HG02981 (cell line): ENCODE measurements around the gene ARHGAP8.
"Not testable (repeated sequence)": the region's sequence is repeated elsewhere in the genome, so short reads cannot be mapped to it uniquely, and the experiment has no call there.

ENCODE experiments used
- ATAC-seq: cut with Tn5 transposase; IDR thresholded peaks from one replicate; pipeline ENCODE4 v1.9.1; 2021; ENCODE audit warnings: mild to moderate bottlenecking, moderate library complexity; ENCODE audit not compliant: unreplicated experiment

ARHGAP8 gene

DNA sequence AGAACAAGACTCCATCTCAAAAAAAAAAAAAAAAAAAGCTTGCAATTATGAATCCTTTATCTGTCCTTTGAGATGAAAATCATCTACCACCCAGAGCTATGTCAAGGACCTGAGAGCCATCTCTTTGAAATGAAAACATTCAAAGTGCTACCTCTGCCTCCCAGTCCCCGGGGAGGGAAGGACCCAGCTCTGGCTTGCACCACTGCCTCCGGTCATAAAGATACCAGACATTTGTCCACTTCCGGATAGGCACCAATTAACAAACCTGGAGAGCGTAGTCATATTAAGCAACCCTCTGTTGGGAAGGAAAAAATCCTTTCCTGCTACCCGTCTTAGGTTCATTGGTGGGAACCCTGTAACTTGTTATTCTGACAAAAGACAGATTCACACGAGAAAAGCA is 98.6 kb downstream of the ARHGAP8 start:
- ATAC-seq: no peak

DNA sequence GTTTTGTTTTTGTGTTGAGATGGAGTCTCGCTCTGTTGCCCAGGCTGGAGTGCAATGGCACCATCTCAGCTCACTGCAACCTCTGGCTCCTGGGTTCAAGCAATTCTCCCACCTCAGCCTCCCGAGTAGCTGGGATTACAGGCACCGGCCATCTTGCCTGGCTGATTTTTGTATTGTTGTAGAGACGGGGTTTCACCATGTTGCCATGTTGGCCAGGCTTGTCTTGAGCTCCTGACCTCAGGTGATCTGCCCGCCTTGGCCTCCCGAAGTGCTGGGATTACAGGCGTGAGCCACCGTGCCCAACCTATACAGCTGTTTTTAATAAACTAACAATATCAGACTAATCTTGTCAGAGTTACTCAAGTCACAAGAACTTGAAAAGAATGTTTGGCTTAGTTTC is 102.3 kb downstream of the ARHGAP8 start:
- ATAC-seq: not testable (repeated sequence)

DNA sequence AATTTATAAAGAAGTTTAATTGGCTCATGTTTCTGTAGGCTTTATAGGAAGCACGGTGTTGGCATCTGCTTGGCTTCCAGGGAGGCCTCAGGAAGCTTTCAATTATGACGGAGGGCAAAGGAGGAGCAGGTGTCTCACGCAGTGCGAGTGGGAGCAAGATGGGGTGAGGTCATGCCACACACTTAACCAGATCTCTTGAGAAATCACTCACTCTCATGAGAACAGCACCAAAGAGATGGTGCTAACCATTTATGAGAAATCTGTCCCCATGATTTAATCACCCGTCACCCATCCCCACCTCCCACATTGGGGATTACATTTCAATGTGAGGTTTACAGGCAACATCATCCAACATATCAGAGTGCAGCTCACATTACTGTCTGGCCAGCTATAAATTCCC is 103.5 kb downstream of the ARHGAP8 start:
- ATAC-seq: no peak

- ATAC-seq: not testable (repeated sequence)
Measured at GRCh38 chr22:44858819-44859218, 106.4 kb downstream of the ARHGAP8 start.

GRCh38 chr22:44859641-44860040 is 107.3 kb downstream of the ARHGAP8 start:
- no peak for ATAC-seq

DNA sequence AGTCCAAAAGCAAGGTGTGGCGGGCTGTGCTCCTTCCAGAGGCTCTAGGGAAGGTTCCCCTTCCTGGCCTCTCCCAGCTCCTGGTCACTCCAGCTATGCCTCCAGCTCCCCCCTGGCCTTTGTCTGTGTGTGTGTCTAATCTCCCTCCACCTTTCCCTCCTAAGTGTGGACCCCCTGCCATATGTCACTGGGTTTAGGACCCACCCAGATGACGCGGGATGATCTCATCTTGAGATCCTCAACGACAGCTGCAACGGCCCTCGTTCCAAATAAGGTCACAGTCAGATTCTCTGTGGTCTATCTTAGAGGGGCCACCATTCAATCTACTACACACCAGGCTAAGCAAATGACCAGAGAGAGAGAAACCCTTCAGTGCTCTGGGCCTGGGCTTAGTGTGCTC is 107.9 kb downstream of the ARHGAP8 start:
- ATAC-seq: no peak

DNA sequence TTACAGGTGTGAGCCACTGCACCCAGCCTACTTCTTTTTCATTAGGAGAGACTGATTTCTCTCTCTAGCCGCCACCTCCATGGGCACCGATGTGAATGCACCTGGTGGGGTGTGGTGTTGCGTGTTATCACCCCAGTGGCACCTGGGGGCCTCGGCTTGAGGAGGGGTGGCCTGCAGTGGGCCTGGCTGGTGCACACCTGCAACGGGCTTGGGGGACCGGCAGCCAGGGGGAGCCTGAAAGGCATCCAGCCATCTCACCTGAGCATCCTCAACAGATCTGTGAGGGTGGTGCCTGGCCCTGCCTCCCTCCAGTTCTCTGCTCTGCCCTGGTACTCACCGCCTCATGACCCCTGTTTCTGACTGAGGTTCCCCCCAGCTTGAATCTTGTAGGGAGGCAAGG is 108.9 kb downstream of the ARHGAP8 start:
- ATAC-seq: no peak

DNA sequence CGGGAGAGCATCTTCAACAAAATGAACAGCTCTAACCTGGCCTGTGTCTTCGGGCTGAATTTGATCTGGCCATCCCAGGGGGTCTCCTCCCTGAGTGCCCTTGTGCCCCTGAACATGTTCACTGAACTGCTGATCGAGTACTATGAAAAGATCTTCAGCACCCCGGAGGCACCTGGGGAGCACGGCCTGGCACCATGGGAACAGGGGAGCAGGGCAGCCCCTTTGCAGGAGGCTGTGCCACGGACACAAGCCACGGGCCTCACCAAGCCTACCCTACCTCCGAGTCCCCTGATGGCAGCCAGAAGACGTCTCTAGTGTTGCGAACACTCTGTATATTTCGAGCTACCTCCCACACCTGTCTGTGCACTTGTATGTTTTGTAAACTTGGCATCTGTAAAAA is 109.9 kb downstream of the ARHGAP8 start:
- ATAC-seq: no peak

- ATAC-seq: no peak
Measured at GRCh38 chr22:44862981-44863860, 110.8 kb downstream of the ARHGAP8 start.

DNA sequence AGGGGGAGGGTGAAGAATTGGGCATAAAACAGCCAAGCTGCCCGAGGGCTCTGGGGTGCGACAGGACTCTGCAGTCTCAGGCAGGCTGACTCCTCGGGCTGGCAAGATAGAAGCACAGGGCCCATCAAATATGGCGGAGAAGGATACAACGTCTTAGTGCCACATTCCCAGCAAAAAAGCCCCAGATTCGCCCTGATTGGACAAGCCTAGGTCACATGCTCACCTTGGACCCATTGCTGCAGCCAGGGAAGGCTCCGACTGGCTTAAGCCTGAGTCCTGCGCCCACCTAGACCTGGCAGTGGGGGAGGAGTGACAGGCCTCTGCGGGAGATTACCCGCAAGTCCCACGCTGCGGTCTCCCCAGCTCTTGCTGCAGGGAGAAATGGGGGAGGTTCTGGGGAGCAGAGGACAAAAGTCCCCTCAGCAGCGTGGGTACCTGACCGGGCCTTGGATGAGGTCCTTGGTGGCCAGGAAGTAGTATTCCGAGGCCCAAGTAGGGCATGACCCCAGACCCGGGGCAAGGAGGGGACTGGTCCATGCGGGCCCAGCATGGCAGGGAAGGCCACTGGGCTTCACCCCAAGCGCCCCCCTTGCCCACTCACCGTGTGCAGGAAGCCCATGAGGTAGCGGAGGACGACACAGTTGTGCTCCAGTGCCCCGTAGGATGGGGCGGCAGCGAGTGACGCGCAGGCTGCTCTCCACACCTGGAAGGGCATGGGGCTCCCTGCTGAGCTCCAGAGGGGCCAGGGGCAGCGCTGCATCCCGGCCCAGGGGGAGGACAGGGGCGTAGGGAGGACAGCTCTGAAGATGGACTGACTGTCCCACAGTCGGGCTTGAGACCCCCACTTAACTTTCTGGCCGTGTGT is 113.0 kb downstream of the ARHGAP8 start:
- no peak for ATAC-seq

DNA sequence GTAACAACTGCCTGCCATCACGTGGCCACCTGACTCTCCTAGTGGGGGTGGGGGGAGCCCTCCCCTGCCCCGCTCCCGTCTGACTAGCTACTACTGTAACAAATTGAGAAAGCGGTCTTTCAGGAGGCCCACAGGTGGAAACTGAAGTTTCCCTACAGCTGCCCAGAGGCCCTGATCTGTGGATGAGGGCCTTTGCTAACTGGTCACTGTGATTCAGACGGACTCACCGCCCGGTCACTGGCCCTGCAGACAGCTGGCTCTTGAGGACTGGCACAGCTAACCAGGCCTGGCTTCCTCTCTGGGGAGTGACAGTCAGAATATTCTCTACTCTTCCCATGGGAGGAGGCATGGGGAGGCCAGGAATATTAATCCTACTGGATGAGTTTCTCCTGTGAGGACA is 116.8 kb downstream of the ARHGAP8 start:
- ATAC-seq: no peak

DNA sequence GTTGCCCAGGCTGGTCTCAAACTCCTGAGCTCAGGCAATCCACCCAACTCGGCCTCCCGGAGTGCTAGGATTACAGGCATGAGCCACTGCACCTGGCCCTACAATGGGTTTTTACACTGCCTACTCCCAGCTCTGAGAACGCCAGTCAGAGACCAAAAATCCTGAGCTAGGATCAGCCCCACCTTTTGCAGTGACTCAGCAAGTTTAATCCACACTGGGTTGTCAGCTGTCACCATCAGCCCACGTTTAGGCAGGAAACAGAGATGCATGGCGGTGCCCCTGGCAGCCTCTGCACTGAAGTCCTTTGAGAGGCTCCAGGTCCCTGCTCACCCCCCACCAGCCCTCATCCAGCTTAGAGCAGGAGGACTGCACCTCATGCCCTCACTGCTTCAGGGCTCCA is 117.6 kb downstream of the ARHGAP8 start:
- ATAC-seq: no peak

DNA sequence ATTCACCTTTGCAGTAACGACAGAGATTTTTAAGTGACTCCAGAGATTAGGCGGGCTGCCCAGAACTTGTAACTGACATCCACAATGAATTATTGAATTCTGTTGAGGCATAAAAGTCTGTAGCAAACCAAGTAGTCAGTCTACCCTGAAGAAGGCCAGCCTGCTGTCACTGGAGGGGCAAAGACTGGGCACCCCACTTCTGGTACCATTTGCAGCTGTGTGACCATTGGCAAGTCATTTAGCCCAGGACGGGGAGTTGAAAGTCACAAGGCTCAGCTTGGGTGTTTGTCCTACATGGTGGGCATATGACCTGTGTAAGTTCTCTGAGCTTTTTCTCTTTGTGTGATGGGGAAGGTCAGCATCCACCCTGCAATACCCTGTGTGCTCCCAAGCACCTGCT is 119.4 kb downstream of the ARHGAP8 start:
- ATAC-seq: no peak

DNA sequence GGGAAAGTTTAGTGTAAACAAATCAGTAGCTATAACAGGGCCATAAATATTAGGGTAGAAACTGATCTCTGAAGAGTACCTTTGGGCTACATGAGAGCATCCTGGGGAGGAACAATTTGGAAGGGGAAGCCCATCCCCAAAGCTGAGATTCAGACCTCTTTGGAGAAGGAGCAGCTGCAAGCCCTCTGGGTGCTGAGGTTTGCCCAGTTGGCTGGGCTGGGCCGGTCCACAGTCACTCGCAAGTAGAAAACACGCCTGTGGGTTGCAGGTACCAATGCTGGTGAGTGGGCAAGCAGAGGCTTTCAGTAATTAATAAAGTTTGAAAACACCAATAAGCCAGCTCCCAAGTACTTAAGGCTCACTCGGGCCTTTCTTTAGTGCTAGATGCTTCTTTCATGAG is 124.5 kb downstream of the ARHGAP8 start:
- no peak for ATAC-seq

DNA sequence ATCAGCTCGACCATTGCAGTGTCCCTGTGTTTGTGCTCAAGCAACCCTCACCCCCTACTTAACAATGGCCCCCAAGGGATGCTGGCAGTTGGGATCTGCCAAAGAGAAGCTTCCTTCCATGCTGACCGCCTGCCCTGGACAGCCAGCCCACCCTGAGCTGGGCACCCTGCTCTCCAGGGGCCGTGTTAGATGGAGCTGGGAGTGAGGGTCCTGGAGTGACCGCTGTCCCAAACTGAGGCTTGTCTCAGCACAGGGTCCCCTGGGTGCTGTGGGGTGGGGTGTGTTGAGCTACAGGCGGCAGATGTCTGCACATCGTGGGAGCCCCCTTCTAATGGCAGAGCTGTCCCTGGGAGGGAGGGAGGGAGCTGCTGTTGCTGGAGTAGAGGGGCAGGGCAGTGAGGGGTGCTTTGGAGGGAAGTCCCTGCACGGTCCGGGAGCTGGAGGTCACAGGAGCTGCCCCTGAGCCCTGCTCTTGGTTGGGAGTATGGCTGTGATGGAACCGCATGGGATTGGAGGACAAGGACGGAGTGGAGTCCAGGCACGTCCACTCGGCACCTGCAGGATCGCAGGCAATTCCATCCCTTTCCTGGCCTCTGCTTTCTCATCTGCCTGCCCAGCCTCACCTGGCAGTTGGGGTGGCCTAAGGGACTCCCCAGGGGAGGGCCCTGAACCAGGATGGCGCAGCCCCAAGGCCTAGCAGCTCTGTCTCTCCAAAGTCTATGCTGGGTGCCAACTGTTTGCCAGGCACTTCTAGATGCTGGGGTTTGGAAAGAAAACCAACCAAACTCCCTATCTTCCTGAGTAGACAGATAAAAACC is 126.3 kb downstream of the ARHGAP8 start:
- no peak for ATAC-seq

GRCh38 chr22:44879301-44879680 is 126.9 kb downstream of the ARHGAP8 start:
- no peak for ATAC-seq

DNA sequence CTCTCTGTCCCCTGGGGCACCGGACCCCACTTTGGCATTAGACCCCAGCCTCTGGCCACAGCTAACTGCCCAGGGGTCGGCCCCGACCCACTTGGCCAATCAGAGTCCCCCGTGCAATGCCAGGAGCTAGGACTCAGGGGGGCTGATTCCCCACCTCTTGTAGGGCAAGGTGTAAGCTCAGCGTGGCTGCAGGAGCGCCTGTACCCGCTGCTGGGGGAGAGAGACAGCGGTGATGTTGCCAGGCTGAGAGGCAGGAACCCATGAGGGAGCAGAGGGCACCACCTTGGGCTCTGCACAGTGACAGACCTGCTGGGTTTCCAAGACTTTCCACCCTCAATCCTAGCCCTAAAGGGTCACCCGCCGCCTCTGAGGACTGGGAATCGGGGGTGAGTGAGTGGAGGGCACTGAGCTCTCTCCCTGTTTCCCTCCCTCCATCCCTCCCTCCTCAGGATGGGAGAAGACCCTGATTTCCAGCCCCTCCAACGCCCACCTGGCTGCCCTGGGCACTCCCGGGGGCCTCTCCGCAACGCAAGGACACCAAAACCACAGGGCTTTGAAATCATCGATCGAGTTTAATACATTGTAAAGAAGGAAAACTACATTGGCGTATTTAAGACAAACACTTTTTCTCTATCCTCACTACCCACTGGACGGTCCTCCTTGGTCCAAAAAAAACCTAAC is 128.4 kb downstream of the ARHGAP8 start:
- ATAC-seq: no peak

DNA sequence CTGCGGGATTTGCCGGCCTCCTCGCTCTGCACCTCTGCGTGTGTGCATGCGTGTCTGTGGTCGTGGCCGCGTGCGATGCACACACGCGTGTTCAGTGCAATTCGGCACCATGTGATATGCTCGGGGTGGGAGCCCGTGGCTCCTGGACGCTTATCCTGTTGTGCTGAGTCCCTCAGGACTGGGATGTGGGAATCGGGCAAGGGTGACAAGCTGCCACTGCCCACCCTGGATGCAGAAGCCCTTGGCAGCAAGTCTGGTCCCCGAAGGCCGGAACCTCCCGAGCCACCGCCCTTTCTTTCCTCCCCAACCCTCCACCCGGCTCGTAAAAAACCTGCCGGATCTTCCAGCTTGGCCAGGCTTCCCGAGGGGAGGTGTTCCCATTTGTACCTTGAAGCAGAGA is 129.2 kb downstream of the ARHGAP8 start:
- ATAC-seq: no peak

- no peak for ATAC-seq
Measured at GRCh38 chr22:44882226-44882905, 130.0 kb downstream of the ARHGAP8 start.

DNA sequence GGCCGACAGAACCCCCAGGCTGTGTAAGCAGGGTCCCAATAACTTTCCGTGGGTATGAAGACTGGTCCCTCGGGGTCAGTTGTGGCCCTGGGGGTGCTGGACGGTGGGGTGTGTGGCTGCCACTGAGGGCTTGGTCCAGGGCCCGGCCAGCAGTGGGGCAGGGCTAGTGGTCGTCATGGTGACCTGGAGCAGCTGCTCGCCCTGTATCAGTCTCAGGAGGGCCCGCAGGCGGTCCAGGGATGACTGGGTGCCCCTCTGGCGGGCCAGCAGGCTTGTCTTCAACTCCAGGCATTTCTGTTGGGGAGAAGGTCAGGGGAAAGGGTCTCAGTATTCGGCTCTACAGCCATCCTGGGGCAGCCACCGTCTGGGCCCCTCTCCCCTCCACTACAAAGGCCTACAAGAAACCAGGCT is 130.6 kb downstream of the ARHGAP8 start:
- no peak for ATAC-seq
